DMS114 treated with DMSO at 0.1 percent for 48 hours (cell line): ENCODE measurements around the gene CLDN4.
"Not testable (repeated sequence)": the region's sequence is repeated elsewhere in the genome, so short reads cannot be mapped to it uniquely, and the experiment has no call there.

Experiments
- DNase-seq: peaks from one replicate; lab custom pipeline; 2025; ENCODE audit not compliant: unreplicated experiment; lab: John Stamatoyannopoulos, UW

The CLDN4 gene

GRCh38 chr7:73842067-73842976 is 11.5 kb downstream of the CLDN4 start, which contains the start of gene METTL27:
TSS of gene METTL27 (minus strand) at chr7:73842516. CDS start at chr7:73842140, 376 bp downstream.
- peak; percentile 79 for DNase-seq

GRCh38 chr7:73844131-73844547 is 13.3 kb downstream of the CLDN4 start:
- DNase-seq: no peak

GRCh38 chr7:73844848-73845460 is 14.2 kb downstream of the CLDN4 start:
- DNase-seq: no peak

- DNase-seq: not testable (repeated sequence)
These were observed 15.0 kb downstream of the CLDN4 start for GRCh38 chr7:73845701-73846195.

GRCh38 chr7:73847941-73848723 is 17.3 kb downstream of the CLDN4 start:
- no peak for DNase-seq

- DNase-seq: no peak
These were observed 20.0 kb downstream of the CLDN4 start for GRCh38 chr7:73850781-73851207.

- no peak for DNase-seq
These were observed 20.9 kb downstream of the CLDN4 start for GRCh38 chr7:73851410-73852338.

- DNase-seq: no peak
These were observed 21.7 kb downstream of the CLDN4 start for GRCh38 chr7:73852500-73852899.

GRCh38 chr7:73856941-73857340 is 26.1 kb downstream of the CLDN4 start:
- no peak for DNase-seq

GRCh38 chr7:73858807-73859206 is 28.0 kb downstream of the CLDN4 start:
- no peak for DNase-seq

- DNase-seq: no peak
These were observed 30.1 kb downstream of the CLDN4 start, which contains the start of gene TMEM270 for GRCh38 chr7:73860859-73861258. TSS of gene TMEM270 (plus strand) at chr7:73861159. CDS start at chr7:73861195, 36 bp downstream.

GRCh38 chr7:73861305-73861704 is 30.5 kb downstream of the CLDN4 start:
- DNase-seq: no peak

- DNase-seq: no peak
These were observed 34.4 kb downstream of the CLDN4 start for GRCh38 chr7:73864981-73865711.

GRCh38 chr7:73865738-73866445 is 35.1 kb downstream of the CLDN4 start:
- DNase-seq: peak; percentile 39

GRCh38 chr7:73866446-73866767 is 35.6 kb downstream of the CLDN4 start:
- DNase-seq: no peak

GRCh38 chr7:73869011-73869798 is 38.4 kb downstream of the CLDN4 start:
- no peak for DNase-seq

GRCh38 chr7:73870041-73870492 is 39.3 kb downstream of the CLDN4 start:
- DNase-seq: no peak
